HEK293T (cell line): Measurements from ENCODE around the gene ADSL.

Source experiments
- BHLHE40 ChIP-seq: fragments of 450-650 bp; IDR thresholded peaks from 2 replicates; pipeline ENCODE4 v1.6.1; 2016; ENCODE audit warnings: mild to moderate bottlenecking, moderate library complexity, borderline replicate concordance
- FOXA1 ChIP-seq: fragments of 450-650 bp; IDR thresholded peaks from 2 replicates; pipeline ENCODE4 v1.6.1; 2016; ENCODE audit warnings: mild to moderate bottlenecking
- HDGF ChIP-seq: fragments of 450-650 bp; IDR thresholded peaks from 2 replicates; pipeline ENCODE4 v1.6.1; 2017; ENCODE audit warnings: antibody characterized with exemption, borderline replicate concordance
- TARDBP ChIP-seq: fragments of 450-650 bp; IDR thresholded peaks from 2 replicates; pipeline ENCODE4 v1.6.1; 2016

DNA sequence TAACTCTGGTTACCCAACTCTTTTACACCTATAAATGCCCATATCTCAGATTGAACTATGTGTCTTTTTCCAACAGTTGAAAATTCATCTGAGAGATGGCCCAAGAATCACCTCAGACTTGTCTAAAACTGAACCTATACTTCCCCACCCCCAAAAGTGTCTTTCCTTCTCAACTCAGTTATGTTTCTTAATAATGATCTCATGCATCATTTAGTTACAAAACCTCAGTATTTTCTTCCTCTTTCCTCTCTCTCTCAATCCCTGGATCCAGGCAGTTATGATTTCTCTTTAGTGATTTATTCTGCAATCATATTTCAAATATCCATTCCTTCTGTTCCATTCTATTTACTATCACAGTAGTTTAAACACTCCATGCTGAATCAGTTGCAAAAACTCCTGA, 32.3 kb upstream of the ADSL start:
- TF ChIP-seq HDGF (no peak), BHLHE40 (no peak), TARDBP (no peak), FOXA1 (no peak)
